ENCODE results near the gene MAPK13.
A peak's percentile ranks its signal among the peaks of the same experiment; 100 is the strongest.

Gene MAPK13

GRCh38 chr6:36095497-36096391, 34.6 kb upstream of the MAPK13 start:
- peak overlapping the region; percentile 2; the same call in 1 of the 2 replicates for H3K27ac ChIP-seq
- TF ChIP-seq ZFX (IDR thresholded peaks at IDR 0.05) (no peak), CTCF (conservative IDR thresholded peaks at IDR 0.05) (peak; percentile 56)

DNA sequence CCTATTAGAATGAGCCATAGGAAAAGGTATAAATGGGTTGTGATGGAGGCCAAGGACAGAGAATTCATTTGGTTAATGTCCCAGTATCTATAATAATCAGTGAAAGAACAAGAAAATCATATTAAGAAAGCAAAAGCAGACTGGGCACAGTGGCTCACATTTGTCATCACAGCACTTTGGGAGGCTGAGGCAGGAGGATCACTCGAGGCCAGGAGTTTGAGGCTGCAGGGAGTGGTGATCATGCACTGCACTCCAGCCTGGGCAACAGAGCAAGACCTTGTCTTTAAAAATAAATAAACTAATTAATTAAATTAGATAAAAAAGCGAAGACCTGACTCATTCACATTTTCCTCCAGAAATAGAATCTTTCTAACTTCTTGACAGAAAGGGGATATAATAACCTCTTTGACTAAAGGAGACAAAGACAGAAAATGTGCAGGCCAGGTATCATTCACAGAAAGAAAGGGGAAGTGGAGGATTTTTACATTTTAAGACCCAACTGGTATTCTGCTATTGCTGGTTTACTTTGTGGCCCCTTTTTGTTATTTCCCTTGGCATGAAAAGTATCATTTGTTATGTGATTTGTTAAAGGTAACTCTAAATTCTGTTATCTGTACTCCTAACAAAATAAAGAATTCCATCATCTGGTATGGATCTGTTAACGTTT, 31.9 kb upstream of the MAPK13 start:
- H3K27ac ChIP-seq: no peak overlapping the region
- TF ChIP-seq CTCF (conservative IDR thresholded peaks at IDR 0.05) (no peak), ZFX (IDR thresholded peaks at IDR 0.05) (no peak)

DNA sequence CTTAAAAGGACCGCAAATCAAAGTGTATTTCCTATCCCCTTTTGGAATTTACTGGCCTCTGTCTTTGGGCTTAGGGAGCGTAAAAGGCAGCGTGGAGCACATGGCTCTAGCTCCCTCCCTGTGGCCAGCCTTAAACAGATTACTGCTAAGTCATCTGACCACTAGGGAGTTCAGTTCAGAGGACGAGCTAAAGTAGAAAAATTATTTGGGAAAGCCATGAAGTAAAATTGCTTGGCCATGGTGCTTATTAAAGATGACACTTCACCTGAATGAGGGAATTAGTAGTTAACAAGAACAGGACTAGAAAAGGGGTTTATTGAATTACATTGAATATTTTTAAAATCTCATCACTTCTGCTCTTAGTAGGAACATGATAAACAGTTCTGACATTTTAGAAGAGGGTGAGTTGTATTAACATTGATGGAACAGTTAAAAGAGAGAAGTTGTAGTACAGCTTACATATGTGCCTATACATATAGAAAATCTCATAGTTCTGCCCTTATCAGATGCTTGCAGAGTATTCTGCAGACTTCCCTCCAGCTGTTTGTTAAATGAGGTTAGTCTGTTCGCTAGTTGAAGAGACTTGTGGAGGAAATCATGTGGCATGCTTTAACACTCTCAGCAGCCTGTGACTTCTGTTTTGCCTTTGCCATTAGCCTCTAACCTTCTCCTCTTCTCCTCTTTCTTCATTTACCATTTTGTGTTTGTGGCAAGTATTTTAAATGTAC, 31.2 kb upstream of the MAPK13 start:
- TF ChIP-seq ZFX (IDR thresholded peaks at IDR 0.05) (no peak), CTCF (conservative IDR thresholded peaks at IDR 0.05) (no peak)
- H3K27ac ChIP-seq: no peak overlapping the region

DNA sequence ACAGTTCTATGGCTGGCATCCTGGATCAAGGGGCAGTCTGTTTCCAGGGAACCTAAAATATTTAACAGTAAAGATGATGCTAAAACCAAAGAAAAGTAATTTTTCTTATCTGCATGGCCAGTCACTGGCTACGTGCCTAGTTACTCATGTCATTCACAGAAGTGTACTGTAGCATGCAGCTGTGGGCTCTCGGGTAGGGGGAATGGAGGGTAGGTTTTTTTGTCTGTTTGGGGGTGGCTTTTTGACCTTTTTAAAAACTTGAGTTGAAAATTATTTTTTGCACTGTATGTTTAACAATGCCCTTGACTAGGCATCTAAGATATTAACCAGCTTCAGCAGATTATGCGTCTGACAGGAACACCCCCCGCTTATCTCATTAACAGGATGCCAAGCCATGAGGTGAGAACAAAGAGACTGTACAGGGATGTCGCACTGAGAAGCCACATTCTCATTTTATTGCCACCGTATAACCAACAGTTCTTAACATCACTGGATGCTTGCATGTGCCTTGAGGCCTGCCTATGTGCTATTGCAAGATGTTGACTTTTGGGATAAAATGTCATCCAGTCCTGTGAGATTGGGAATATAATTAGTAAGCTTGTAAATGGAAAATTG, 30.3 kb upstream of the MAPK13 start:
- TF ChIP-seq ZFX (IDR thresholded peaks at IDR 0.05): no peak
- no peak for TF ChIP-seq CTCF (conservative IDR thresholded peaks at IDR 0.05)
- H3K27ac ChIP-seq: no peak overlapping the region

DNA sequence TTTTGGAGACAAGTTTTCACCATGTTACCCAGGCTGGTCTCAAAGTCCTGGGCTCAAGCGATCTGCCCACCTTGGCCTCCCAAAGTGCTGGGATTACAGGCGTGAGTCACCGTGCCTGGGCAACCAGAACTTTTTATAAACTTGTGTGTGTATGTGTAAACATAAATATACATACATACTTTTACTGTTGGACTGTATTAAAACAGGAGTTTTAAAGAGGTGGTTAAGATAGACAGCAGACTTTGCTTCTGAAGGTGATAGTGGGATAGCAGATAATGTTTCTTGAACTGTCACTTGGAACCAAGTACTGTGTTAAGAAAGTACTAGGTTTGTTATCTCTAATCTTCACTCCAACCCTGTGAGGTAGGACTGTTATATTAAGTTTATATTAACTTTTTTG, 28.6 kb upstream of the MAPK13 start:
- no peak overlapping the region for H3K27ac ChIP-seq
- TF ChIP-seq CTCF (conservative IDR thresholded peaks at IDR 0.05): no peak
- TF ChIP-seq ZFX (IDR thresholded peaks at IDR 0.05): no peak

DNA sequence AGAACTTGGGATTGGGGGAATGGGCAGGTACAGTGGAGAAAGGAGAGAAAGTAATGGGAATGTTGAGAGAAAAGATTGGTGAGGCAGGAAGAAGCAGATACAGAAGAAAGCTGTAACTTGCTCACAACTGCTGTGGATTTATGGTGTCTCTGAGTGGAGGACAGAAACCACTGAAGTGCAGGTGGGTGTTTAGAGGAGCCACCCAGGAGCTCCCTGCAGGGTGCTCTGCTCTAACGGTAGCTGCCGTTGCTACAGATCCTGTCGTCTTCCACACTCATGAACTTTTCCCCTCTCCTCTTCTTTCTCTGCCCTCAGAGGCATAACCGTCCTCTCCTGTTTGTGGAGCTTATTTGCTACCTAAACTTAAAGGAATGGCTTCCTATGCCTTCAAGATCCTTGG, 27.5 kb upstream of the MAPK13 start:
- H3K27ac ChIP-seq: no peak overlapping the region
- no peak for TF ChIP-seq CTCF (conservative IDR thresholded peaks at IDR 0.05)
- no peak for TF ChIP-seq ZFX (IDR thresholded peaks at IDR 0.05)

Data from C4-2B (cell line).